ENCODE data around the gene SNX8. TPM values are rescaled to one million over a fixed set of nuclear protein-coding genes. Genes with fewer than 3 reads are reported as not detected.

The SNX8 gene
- total RNA-seq, 1 experiment from 2014 or later, result 40.6 TPM

DNA sequence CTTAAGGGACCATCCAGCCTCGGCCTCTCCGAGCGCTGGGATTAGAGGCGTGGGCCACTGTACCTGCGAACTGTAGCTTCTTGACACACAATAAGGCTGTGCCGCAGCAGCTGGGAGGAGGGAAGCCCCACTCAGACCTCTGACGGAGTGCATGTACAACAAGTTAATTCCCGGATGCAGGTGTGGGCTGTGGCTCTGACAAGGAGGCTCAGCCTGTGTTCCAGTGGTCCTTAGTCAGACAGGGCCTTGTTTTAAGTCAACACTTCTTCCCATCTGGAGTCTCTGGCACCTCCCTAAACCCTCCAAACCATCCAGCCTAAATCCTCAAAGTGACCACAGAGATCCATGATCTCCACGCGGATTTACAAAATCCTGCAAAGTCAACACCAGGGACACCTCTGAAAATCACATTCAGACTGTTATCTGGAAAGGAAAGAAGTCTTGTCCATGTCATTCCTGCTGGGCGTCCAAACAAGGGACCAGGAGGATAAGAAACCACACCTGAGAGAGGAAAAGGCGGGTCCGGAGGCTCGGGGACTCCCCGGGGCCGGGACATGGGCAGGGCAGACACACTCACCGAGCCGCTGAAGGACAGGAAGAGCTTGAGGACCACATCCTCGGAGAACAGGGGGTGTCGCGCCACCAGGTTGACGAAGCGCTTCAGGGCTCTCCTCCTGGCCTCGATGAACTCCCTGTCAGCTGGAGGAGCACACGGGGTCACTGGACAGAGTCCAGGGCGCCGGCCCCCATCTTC lies 42.8 kb downstream of the SNX8 start:
- Histone ChIP-seq H2AFZ (ENCODE audit: low read length) (no peak overlapping the region), H2BK15ac (ENCODE audit: low read depth, low read length) (no peak overlapping the region), H3K4me2 (ENCODE audit: insufficient read depth, insufficient read length, low read length) (no peak overlapping the region), H2BK20ac (ENCODE audit: low read depth, low read length, poor library complexity, severe bottlenecking) (no peak overlapping the region), H4K91ac (ENCODE audit: insufficient read length, low read depth, low read length) (no peak overlapping the region), H2AK5ac (ENCODE audit: insufficient read length, low read length) (no peak overlapping the region), H3K56ac (ENCODE audit: insufficient read length, low read depth, low read length) (no peak overlapping the region), H3K9me3 (ENCODE audit: control insufficient read depth, low read depth, low read length) (no peaks in the 10 kb centered on the region), H3K4ac (ENCODE audit: low read depth, low read length) (no peak overlapping the region), H3K27me3 (ENCODE audit: insufficient read depth, low read length) (no peaks in the 10 kb centered on the region), H3K4me1 (ENCODE audit: insufficient read depth, low read length) (peaks cover 2% of the 10 kb centered on the region; the same call in 1 of the 2 replicates), H3K79me1 (ENCODE audit: insufficient read depth, low read depth, low read length, poor library complexity, severe bottlenecking) (no peaks in the 10 kb centered on the region), H3K14ac (ENCODE audit: insufficient read depth, low read length) (no peak overlapping the region), H2BK120ac (ENCODE audit: low read depth, low read length, poor library complexity, severe bottlenecking) (no peak overlapping the region), H4K20me1 (ENCODE audit: control insufficient read depth, insufficient read depth, insufficient read length) (no peaks in the 10 kb centered on the region), H3K79me2 (ENCODE audit: insufficient read depth, low read length) (no peaks in the 10 kb centered on the region), H2BK12ac (ENCODE audit: insufficient read length, low read depth, low read length) (no peak overlapping the region), H4K8ac (replicated peaks; ENCODE audit: insufficient read length, low read depth, low read length) (no peak overlapping the region), H4K5ac (ENCODE audit: insufficient read length, low read depth, low read length) (no peak overlapping the region), H3K18ac (ENCODE audit: insufficient read length, low read depth, low read length) (no peak overlapping the region), H3K23ac (ENCODE audit: insufficient read length, low read depth, low read length) (no peak overlapping the region), H3K27ac (ENCODE audit: insufficient read length, low read depth, low read length) (no peak overlapping the region), H3T11ph (ENCODE audit: low read length) (no peak overlapping the region), H3K23me2 (ENCODE audit: insufficient read length, low read depth, low read length, poor library complexity, severe bottlenecking) (no peaks in the 10 kb centered on the region), H3K9ac (ENCODE audit: extremely low read depth, insufficient read length, low read length) (no peak overlapping the region), H2BK5ac (ENCODE audit: insufficient read length, low read length) (no peak overlapping the region)
- H3K27ac Mint-ChIP-seq, result peak overlapping the region; percentile 27 to 86 (median 56); a peak in 5 of 7 replicates
- no peak overlapping the region; a peak in 1 of 5 replicates for H3K4me3 Mint-ChIP-seq
- H3K27me3 Mint-ChIP-seq (ENCODE audit: low read depth), result no peaks in the 10 kb centered on the region
- DNase-seq, result no peak
- no CpG with 5 or more reads among the region's 27 CpGs for WGBS (ENCODE audit: extremely low coverage, insufficient read length, low lambda C conversion rate)
- peaks cover 7 to 10% of the 10 kb centered on the region in 2 experiments; a peak in 4 of 5 replicates for H3K9me3 Mint-ChIP-seq
- TF ChIP-seq CTCF (conservative IDR thresholded peaks at IDR 0.05), result no peak
- H3K36me3 Mint-ChIP-seq (ENCODE audit: insufficient read depth in 1 of 3, low read depth in 3 of 3), result peaks cover 15 to 37% (median 29%) of the 10 kb centered on the region in 3 experiments
- H3K4me1 Mint-ChIP-seq, result peaks cover 18 to 20% of the 10 kb centered on the region in 2 experiments

All from H9 (cell line).